OCI-LY1 (cell line): ENCODE measurements around the gene ZNF611.
"Not testable (repeated sequence)": the region's sequence is repeated elsewhere in the genome, so short reads cannot be mapped to it uniquely, and the experiment has no call there.

Experiments
- H2AFZ ChIP-seq: fragments of 200-600 bp; sonication (generic), shearing (Covaris generic); 2 replicates; pipeline ENCODE4 v1.6.0; 2014; ENCODE audit warnings: antibody characterized with exemption, mild to moderate bottlenecking, low read length
- H3F3A ChIP-seq: fragments of 200-600 bp; sonication (generic), shearing (Covaris generic); 2 replicates; pipeline ENCODE4 v1.6.0; 2014; ENCODE audit warnings: mild to moderate bottlenecking, antibody characterized with exemption, low read length, moderate library complexity; ENCODE audit not compliant: insufficient read depth
- H3K27ac ChIP-seq: fragments of 200-600 bp; sonication (generic); 2 replicates; pipeline ENCODE4 v1.5.1; 2014; ENCODE audit warnings: low read length, mixed run types, mild to moderate bottlenecking, low read depth; ENCODE audit not compliant: poor library complexity, severe bottlenecking
- H3K27me3 ChIP-seq: fragments of 200-600 bp; sonication (generic); 2 replicates; pipeline ENCODE4 v1.6.0; 2014; ENCODE audit warnings: antibody characterized with exemption, mild to moderate bottlenecking, low read length, moderate library complexity; ENCODE audit not compliant: insufficient read depth
- H3K36me3 ChIP-seq: fragments of 200-600 bp; sonication (generic); 2 replicates; pipeline ENCODE4 v1.6.1; 2014; ENCODE audit warnings: mild to moderate bottlenecking, antibody characterized with exemption, low read length, moderate library complexity, mixed read lengths; ENCODE audit not compliant: insufficient read depth
- H3K4me1 ChIP-seq: fragments of 200-600 bp; sonication (generic); 2 replicates; pipeline ENCODE4 v1.5.1; 2014; ENCODE audit warnings: mild to moderate bottlenecking, low read length, moderate library complexity; ENCODE audit not compliant: insufficient read depth, severe bottlenecking
- H3K4me2 ChIP-seq: fragments of 200-600 bp; sonication (generic), shearing (Covaris generic); 2 replicates; pipeline ENCODE4 v1.6.1; 2014; ENCODE audit warnings: low read length
- H3K4me3 ChIP-seq: fragments of 200-600 bp; sonication (generic); 2 replicates; pipeline ENCODE4 v1.5.1; 2014; ENCODE audit warnings: low read length, low read depth, mild to moderate bottlenecking, mixed read lengths; ENCODE audit not compliant: poor library complexity, severe bottlenecking
- H3K79me2 ChIP-seq: fragments of 200-600 bp; shearing (Covaris generic); 2 replicates; pipeline ENCODE4 v1.6.1; 2016; ENCODE audit warnings: mixed run types, low read length, mixed read lengths; ENCODE audit not compliant: insufficient read depth
- H3K9ac ChIP-seq: fragments of 200-600 bp; sonication (generic), shearing (Covaris generic); 2 replicates; pipeline ENCODE4 v1.6.1; 2014; ENCODE audit warnings: mild to moderate bottlenecking, low read length, mixed read lengths
- H3K9me2 ChIP-seq: fragments of 200-600 bp; sonication (generic), shearing (Covaris generic); 2 replicates; pipeline ENCODE4 v1.6.1; 2014; ENCODE audit warnings: low read depth, mild to moderate bottlenecking, low read length, mixed read lengths
- H3K9me3 ChIP-seq: fragments of 200-600 bp; shearing (Covaris generic); 2 replicates; pipeline ENCODE4 v1.6.1; 2014; ENCODE audit warnings: low read length, mixed read lengths
- H4K20me1 ChIP-seq: fragments of 200-600 bp; sonication (generic), shearing (Covaris generic); 2 replicates; pipeline ENCODE4 v1.6.0; 2016; ENCODE audit warnings: mild to moderate bottlenecking, low read length; ENCODE audit not compliant: insufficient read depth
- CTCF ChIP-seq: fragments of 200-600 bp; sonication (generic), shearing (Covaris generic); IDR thresholded peaks from 2 replicates; pipeline ENCODE4 v1.5.1; 2017; ENCODE audit warnings: mild to moderate bottlenecking, antibody characterized with exemption, low read length, moderate library complexity, mixed read lengths
- EZH2 ChIP-seq: fragments of 200-600 bp; sonication (generic), shearing (Covaris generic); IDR thresholded peaks from 2 replicates; pipeline ENCODE4 v1.8.0; 2017; ENCODE audit warnings: borderline replicate concordance, mixed run types, mild to moderate bottlenecking, antibody characterized with exemption, low read length, moderate library complexity, mixed read lengths

ZNF611 gene

DNA sequence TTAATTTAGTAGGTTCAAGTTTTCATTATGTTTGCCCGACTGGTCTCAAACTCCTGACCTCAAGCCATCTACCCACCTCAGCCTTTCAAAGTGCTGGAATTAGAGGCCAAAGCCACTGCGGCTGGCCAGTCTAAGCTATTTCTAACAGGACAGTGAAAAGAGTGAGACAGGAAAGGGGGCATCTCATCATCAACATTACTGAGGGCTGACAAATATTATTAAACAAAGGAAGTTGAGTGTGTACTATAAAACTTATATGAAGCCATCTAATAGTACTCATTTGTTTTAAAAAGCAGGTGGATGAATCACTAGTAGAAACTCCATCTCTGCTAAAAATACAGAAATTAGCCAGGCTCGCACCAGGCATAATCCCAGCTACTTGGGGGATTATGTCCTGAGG is 24.3 kb downstream of the ZNF611 start:
- H3K27me3 ChIP-seq, result no peaks in the 10 kb centered on the region
- no peaks in the 10 kb centered on the region for H3K9me2 ChIP-seq
- peaks cover 2% of the 10 kb centered on the region; the same call in 1 of the 2 replicates for H3K9me3 ChIP-seq
- no peaks in the 10 kb centered on the region for H4K20me1 ChIP-seq
- H3F3A ChIP-seq, result no peaks in the 10 kb centered on the region
- H3K9ac ChIP-seq, result no peak overlapping the region
- H3K27ac ChIP-seq, result no peak overlapping the region
- H3K4me2 ChIP-seq, result no peak overlapping the region
- H2AFZ ChIP-seq, result no peak overlapping the region
- no peak overlapping the region for H3K4me3 ChIP-seq
- H3K79me2 ChIP-seq, result no peaks in the 10 kb centered on the region
- no peaks in the 10 kb centered on the region for H3K4me1 ChIP-seq
- H3K36me3 ChIP-seq, result peaks cover 88% of the 10 kb centered on the region
- TF ChIP-seq CTCF (no peak), EZH2 (no peak)

DNA sequence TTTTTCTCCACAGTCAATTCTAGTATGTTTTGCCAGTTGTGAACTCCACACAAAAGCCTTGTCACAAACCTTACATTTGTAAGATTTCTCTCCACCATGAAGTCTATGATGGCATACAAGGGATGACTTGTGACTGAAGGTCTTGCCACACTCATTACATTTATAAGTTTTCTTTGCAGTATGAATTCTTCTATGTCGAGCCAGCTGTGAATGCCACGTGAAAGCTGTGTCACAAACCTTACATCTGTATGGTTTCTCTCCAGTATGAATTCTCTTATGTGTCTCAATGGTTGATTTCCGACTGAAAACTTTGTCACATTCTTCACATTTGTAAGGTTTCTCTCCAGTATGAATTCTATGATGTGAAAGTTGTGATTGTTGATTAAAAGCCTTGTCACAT is 29.2 kb downstream of the ZNF611 start:
- H3K4me3 ChIP-seq, H3K4me2 ChIP-seq, H3K27me3 ChIP-seq, H3K4me1 ChIP-seq, H3F3A ChIP-seq, H3K9me2 ChIP-seq, H3K79me2 ChIP-seq, H2AFZ ChIP-seq, H4K20me1 ChIP-seq, H3K27ac ChIP-seq, H3K9ac ChIP-seq: not testable (repeated sequence)
- Histone ChIP-seq H3K9me3 (peaks cover 12% of the 10 kb centered on the region; the same call in 1 of the 2 replicates), H3K36me3 (peaks cover 57% of the 10 kb centered on the region)

GRCh38 chr19:52703917-52704316 is 30.9 kb downstream of the ZNF611 start:
- Histone ChIP-seq H3K27ac (no peak overlapping the region), H3K9me3 (peaks cover 12% of the 10 kb centered on the region; the same call in 1 of the 2 replicates), H3K27me3 (no peaks in the 10 kb centered on the region), H3K4me2 (no peak overlapping the region), H3K9me2 (no peaks in the 10 kb centered on the region), H2AFZ (no peak overlapping the region), H3K4me3 (no peak overlapping the region), H4K20me1 (no peaks in the 10 kb centered on the region), H3K4me1 (no peaks in the 10 kb centered on the region), H3K9ac (no peak overlapping the region), H3K79me2 (no peaks in the 10 kb centered on the region), H3K36me3 (peaks cover 46% of the 10 kb centered on the region), H3F3A (no peaks in the 10 kb centered on the region)
- TF ChIP-seq EZH2, result no peak
- TF ChIP-seq CTCF, result no peak

DNA sequence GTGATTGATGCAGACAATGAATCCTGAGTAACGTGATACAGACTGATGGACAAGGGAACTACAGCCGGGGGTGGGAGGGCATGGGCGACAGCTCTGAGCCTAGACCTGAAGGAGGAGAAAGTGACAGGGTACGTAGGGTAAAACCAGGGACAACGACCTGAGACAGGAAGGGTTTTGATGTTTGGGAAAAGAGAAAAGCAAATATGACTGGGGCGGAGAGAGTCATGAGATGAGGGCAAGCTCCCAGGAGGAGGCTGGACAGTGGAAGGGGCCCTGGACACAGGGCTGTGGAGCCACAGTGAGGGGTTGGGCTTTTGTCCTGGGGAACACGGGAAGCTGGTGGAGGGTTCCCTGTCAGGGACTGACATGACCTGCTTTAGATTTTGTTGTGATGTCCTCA is 34.2 kb downstream of the ZNF611 start:
- H3K4me2 ChIP-seq, result no peak overlapping the region
- H3K9me3 ChIP-seq, result peaks cover 10% of the 10 kb centered on the region; the same call in 1 of the 2 replicates
- no peaks in the 10 kb centered on the region for H3K79me2 ChIP-seq
- H3K4me1 ChIP-seq, result no peaks in the 10 kb centered on the region
- peaks cover 14% of the 10 kb centered on the region for H3K36me3 ChIP-seq
- no peak overlapping the region for H2AFZ ChIP-seq
- H3K9me2 ChIP-seq, result no peaks in the 10 kb centered on the region
- no peak overlapping the region for H3K9ac ChIP-seq
- no peak overlapping the region for H3K27ac ChIP-seq
- H4K20me1 ChIP-seq, result no peaks in the 10 kb centered on the region
- H3K4me3 ChIP-seq, result no peak overlapping the region
- no peaks in the 10 kb centered on the region for H3F3A ChIP-seq
- H3K27me3 ChIP-seq, result no peaks in the 10 kb centered on the region
- no peak for TF ChIP-seq EZH2
- TF ChIP-seq CTCF, result no peak

DNA sequence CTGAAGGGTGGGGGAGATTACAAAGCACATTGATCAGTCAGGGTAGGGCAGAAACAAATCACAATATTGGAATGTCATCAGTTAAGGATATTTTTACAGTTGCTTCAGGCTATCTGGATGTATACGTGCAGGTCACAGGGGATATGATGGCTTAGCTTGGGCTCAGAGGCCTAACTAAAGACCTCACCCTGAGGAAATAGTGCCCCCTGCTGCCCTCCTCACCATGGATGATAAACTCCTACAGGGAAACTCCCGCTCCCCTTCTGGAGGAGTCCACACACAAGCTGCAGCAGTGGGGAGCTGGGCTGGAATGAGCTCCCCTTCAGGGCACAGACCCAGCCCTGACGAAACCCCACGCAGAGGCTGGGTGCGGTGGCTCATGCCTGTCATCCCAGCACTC is 35.3 kb downstream of the ZNF611 start:
- not testable (repeated sequence) for H3K9ac ChIP-seq, H3K4me1 ChIP-seq, H3K36me3 ChIP-seq, H3K4me3 ChIP-seq, H4K20me1 ChIP-seq, H3K27ac ChIP-seq, H3K9me3 ChIP-seq, H3F3A ChIP-seq, H3K4me2 ChIP-seq, H3K79me2 ChIP-seq, H3K27me3 ChIP-seq, H3K9me2 ChIP-seq, H2AFZ ChIP-seq
